ENCODE measurements around the gene SETD1A. TPM values are rescaled to one million over a fixed set of nuclear protein-coding genes. Genes with fewer than 3 reads are reported as not detected.

The SETD1A gene
- total and polyA plus RNA-seq, 2 of the 8 experiments (the other 6 are each of a cell fraction or from before 2014, with no cell fraction given): 4.8 to 29.0 TPM

DNA sequence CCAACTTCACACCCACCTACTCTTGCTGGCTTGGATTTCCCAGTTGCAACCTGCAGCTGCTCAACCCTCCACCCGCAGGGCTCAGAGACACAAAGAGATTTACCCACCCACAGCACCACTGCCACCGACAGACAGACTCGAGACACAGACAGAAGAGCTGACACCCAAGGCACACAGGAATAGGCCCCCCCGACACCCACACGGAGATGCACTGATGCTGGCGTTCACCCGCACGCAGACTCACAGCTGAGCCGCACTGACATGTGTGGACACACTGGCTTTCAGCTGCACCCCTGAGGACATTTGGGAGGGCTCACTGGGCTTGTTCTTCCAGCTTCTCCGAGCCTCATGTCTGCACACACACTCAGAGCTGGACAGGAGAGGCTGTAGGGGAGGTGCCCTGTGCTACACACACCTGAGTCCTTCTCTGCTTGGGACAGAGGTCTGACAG is 44.7 kb downstream of the SETD1A start:
- DNase-seq (ENCODE audit: low read depth in 1 of 2, low spot score in 2 of 2): no peak
- Histone ChIP-seq H3K4me2 (ENCODE audit: insufficient read depth in 1 of 2, low read depth in 2 of 2, low read length in 2 of 2) (no peak overlapping the region), H2BK120ac (replicated peaks; ENCODE audit: low read depth, low read length) (no peak overlapping the region), H2BK5ac (ENCODE audit: low read depth, low read length) (no peak overlapping the region), H4K20me1 (replicated peaks in 1 of 2; ENCODE audit: control insufficient read depth in 1 of 2, insufficient read depth in 2 of 2, low read length in 2 of 2) (peaks cover 0 to 2% of the 10 kb centered on the region in 2 experiments), H3K27me3 (replicated peaks in 1 of 4; ENCODE audit: control insufficient read depth in 3 of 4, extremely low read depth in 1 of 4, insufficient read depth in 3 of 4, low read length in 3 of 4) (no peaks in the 10 kb centered on the region; a peak in 1 of 7 replicates), H3K36me3 (ENCODE audit: control insufficient read depth in 2 of 4, insufficient read depth in 4 of 4, low read length in 3 of 4) (no peaks in the 10 kb centered on the region), H4K91ac (replicated peaks; ENCODE audit: insufficient read length, low read length) (no peak overlapping the region), H4K8ac (ENCODE audit: extremely low read depth, insufficient read depth, low read length) (peak overlapping the region; percentile 31; the same call in 1 of the 2 replicates), H3K56ac (replicated peaks; ENCODE audit: insufficient read length, low read depth, low read length) (no peak overlapping the region), H3K18ac (ENCODE audit: extremely low read depth, low read length) (no peak overlapping the region), H3K4me3 (ENCODE audit: extremely low read depth in 1 of 4, insufficient read depth in 2 of 4, low read depth in 3 of 4, low read length in 4 of 4) (no peak overlapping the region), H3K14ac (ENCODE audit: insufficient read length) (no peak overlapping the region), H3K4ac (replicated peaks; ENCODE audit: insufficient read length, low read depth, low read length) (no peak overlapping the region), H3K79me1 (ENCODE audit: low read depth, low read length) (0 out of 2 replicates have a peak, but pooled peaks cover 8% of the 10 kb centered on the region), H2BK12ac (ENCODE audit: low read depth, low read length) (no peak overlapping the region), H3K79me2 (ENCODE audit: control insufficient read depth in 1 of 2, insufficient read depth in 2 of 2, low read length in 2 of 2) (no peaks in the 10 kb centered on the region), H3K9ac (replicated peaks in 1 of 4; ENCODE audit: extremely low read depth in 1 of 4, low read depth in 3 of 4, low read length in 3 of 4) (no peak overlapping the region), H4K5ac (ENCODE audit: insufficient read length, low read depth, low read length) (no peak overlapping the region), H3K4me1 (replicated peaks in 1 of 4; ENCODE audit: control insufficient read depth in 3 of 4, insufficient read depth in 4 of 4, low read length in 3 of 4) (peaks cover 0 to 8% (median 6%) of the 10 kb centered on the region in 4 experiments; a peak in 5 of 7 replicates), H2BK15ac (ENCODE audit: low read length) (no peak overlapping the region), H3K27ac (ENCODE audit: low read depth, low read length) (no peak overlapping the region), H2BK20ac (ENCODE audit: low read length) (no peak overlapping the region), H2AFZ (ENCODE audit: low read length) (no peak overlapping the region), H3K23me2 (ENCODE audit: low read depth, low read length) (peaks cover 5% of the 10 kb centered on the region; the same call in 1 of the 2 replicates), H3K9me3 (ENCODE audit: insufficient read depth in 2 of 2, low read depth in 1 of 2, low read length in 1 of 2) (no peaks in the 10 kb centered on the region), H2AK5ac (ENCODE audit: low read depth, low read length) (no peak overlapping the region), H3K23ac (ENCODE audit: insufficient read length) (no peak overlapping the region)
- POLR2A ChIA-PET (ENCODE audit: partially characterized antibody): interaction anchor here (0.5 to 3.0 kb wide), 8 partner anchors 16 to 199 kb away, joined by 3 to 14 read pairs (median 4); partner anchors contain the start of gene HSD3B7
- WGBS, 2 experiments (ENCODE audit: extremely low coverage in 1 of 2, insufficient coverage in 1 of 2, insufficient read length in 1 of 2, insufficient replicate concordance in 2 of 2, low coverage in 1 of 2, low lambda C conversion rate in 2 of 2, missing lambda C conversion rate in 1 of 2): 81% methylated on average over 10 of the region's 10 CpGs; no CpG with 5 or more reads in 1 of the 2 experiments
- no peak for FAIRE-seq
- CTCF ChIA-PET (ENCODE audit: partially characterized antibody): interaction anchor here (1.0 to 2.5 kb wide), 5 partner anchors 17 to 441 kb away, joined by 4 to 12 read pairs (median 7); partner anchors contain the start of gene HSD3B7
- TF ChIP-seq NRF1 (IDR thresholded peaks at IDR 0.05; ENCODE audit: low read depth, low read length) (no peak), CEBPB (IDR thresholded peaks at IDR 0.05; ENCODE audit: low read depth, low read length) (no peak), SRF (IDR thresholded peaks at IDR 0.05; ENCODE audit: low read depth, low read length) (no peak), SIRT6 (IDR thresholded peaks at IDR 0.05; ENCODE audit: low read length) (no peak), KDM4A (IDR thresholded peaks at IDR 0.05; ENCODE audit: low read depth, low read length, severe bottlenecking) (no peak), POU5F1 (IDR thresholded peaks at IDR 0.05; ENCODE audit: low read depth, low read length) (no peak), FOSL1 (IDR thresholded peaks at IDR 0.05; ENCODE audit: insufficient read depth, low read depth, low read length) (no peak), MAFK (IDR thresholded peaks at IDR 0.05; ENCODE audit: low read depth, low read length) (no peak), POLR2A (IDR thresholded peaks at IDR 0.05; ENCODE audit: control extremely low read depth in 1 of 2, low read depth in 2 of 2, low read length in 2 of 2) (no peak), TAF1 (IDR thresholded peaks at IDR 0.05; ENCODE audit: low read depth, low read length) (no peak), EGR1 (IDR thresholded peaks at IDR 0.05; ENCODE audit: borderline replicate concordance, low read depth, low read length) (no peak)

Data from H1 (cell line).